ENCODE data around the gene CTSZ. TPM values are rescaled to one million over a fixed set of nuclear protein-coding genes. Genes with fewer than 3 reads are reported as not detected.

Gene CTSZ
- total and polyA plus RNA-seq, 2 of the 8 experiments (the other 6 are each of a cell fraction or from before 2014, with no cell fraction given), result 32.8 to 34.0 TPM

DNA sequence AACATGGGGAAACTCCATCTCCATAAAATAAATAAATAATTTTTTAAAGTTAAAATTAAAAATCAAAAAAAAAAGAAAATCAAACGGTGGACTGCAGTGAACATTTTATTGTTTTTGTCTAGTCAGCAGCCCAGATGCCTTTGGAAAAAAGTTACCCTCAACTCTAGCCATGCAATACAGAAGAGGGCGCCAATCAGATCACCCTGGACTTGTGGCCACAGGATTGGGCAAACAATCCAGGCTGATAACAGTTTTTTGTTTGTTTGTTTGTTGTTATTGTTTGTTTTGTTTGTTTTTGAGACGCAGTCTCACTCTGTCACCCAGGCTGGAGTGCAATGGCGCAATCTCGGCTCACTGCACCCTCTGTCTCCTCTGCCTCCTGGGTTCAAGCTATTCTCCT is 56.5 kb downstream of the CTSZ start:
- Histone ChIP-seq H3K4me3 (ENCODE audit: extremely low read depth in 1 of 4, insufficient read depth in 2 of 4, low read depth in 3 of 4, low read length in 4 of 4) (no peak overlapping the region), H2AK5ac (ENCODE audit: low read depth, low read length) (no peak overlapping the region), H3K4me1 (replicated peaks in 1 of 4; ENCODE audit: control insufficient read depth in 3 of 4, insufficient read depth in 4 of 4, low read length in 3 of 4) (no peaks in the 10 kb centered on the region), H3K27me3 (replicated peaks in 1 of 4; ENCODE audit: control insufficient read depth in 3 of 4, extremely low read depth in 1 of 4, insufficient read depth in 3 of 4, low read length in 3 of 4) (no peaks in the 10 kb centered on the region; a peak in 1 of 7 replicates), H2BK20ac (ENCODE audit: low read length) (no peak overlapping the region), H3K56ac (replicated peaks; ENCODE audit: insufficient read length, low read depth, low read length) (no peak overlapping the region), H4K5ac (ENCODE audit: insufficient read length, low read depth, low read length) (no peak overlapping the region), H3K9ac (replicated peaks in 1 of 4; ENCODE audit: extremely low read depth in 1 of 4, low read depth in 3 of 4, low read length in 3 of 4) (no peak overlapping the region), H3K23ac (ENCODE audit: insufficient read length) (no peak overlapping the region), H4K91ac (replicated peaks; ENCODE audit: insufficient read length, low read length) (no peak overlapping the region), H3K14ac (ENCODE audit: insufficient read length) (no peak overlapping the region), H3K4me2 (ENCODE audit: insufficient read depth in 1 of 2, low read depth in 2 of 2, low read length in 2 of 2) (no peak overlapping the region), H3K36me3 (ENCODE audit: control insufficient read depth in 2 of 4, insufficient read depth in 4 of 4, low read length in 3 of 4) (no peaks in the 10 kb centered on the region), H3K4ac (replicated peaks; ENCODE audit: insufficient read length, low read depth, low read length) (no peak overlapping the region), H3K18ac (ENCODE audit: extremely low read depth, low read length) (no peak overlapping the region), H2BK120ac (replicated peaks; ENCODE audit: low read depth, low read length) (no peak overlapping the region), H3K9me3 (ENCODE audit: insufficient read depth in 2 of 2, low read depth in 1 of 2, low read length in 1 of 2) (no peaks in the 10 kb centered on the region), H3K27ac (ENCODE audit: low read depth, low read length) (no peak overlapping the region), H2BK5ac (ENCODE audit: low read depth, low read length) (no peak overlapping the region), H2BK15ac (ENCODE audit: low read length) (no peak overlapping the region), H3K79me1 (ENCODE audit: low read depth, low read length) (no peaks in the 10 kb centered on the region), H2AFZ (ENCODE audit: low read length) (no peak overlapping the region), H2BK12ac (ENCODE audit: low read depth, low read length) (no peak overlapping the region), H4K8ac (ENCODE audit: extremely low read depth, insufficient read depth, low read length) (no peak overlapping the region), H3K79me2 (ENCODE audit: control insufficient read depth in 1 of 2, insufficient read depth in 2 of 2, low read length in 2 of 2) (no peaks in the 10 kb centered on the region), H4K20me1 (replicated peaks in 1 of 2; ENCODE audit: control insufficient read depth in 1 of 2, insufficient read depth in 2 of 2, low read length in 2 of 2) (no peaks in the 10 kb centered on the region), H3K23me2 (ENCODE audit: low read depth, low read length) (no peaks in the 10 kb centered on the region)
- no peak for FAIRE-seq
- whole genome bisulfite sequencing, 2 experiments (ENCODE audit: extremely low coverage in 1 of 2, insufficient coverage in 1 of 2, insufficient read length in 1 of 2, insufficient replicate concordance in 2 of 2, low coverage in 1 of 2, low lambda C conversion rate in 2 of 2, missing lambda C conversion rate in 1 of 2), result 86% methylated on average over 5 of the region's 5 CpGs; no CpG with 5 or more reads in 1 of the 2 experiments
- ChIA-PET CTCF (ENCODE audit: partially characterized antibody) (interaction anchor here (0.8 to 2.3 kb wide), 6 partner anchors 9 to 26 kb away, joined by 3 to 6 read pairs (median 4); no protein-coding TSS in a partner anchor), POLR2A (ENCODE audit: partially characterized antibody) (no interaction called here)
- no peak for DNase-seq (ENCODE audit: low read depth in 1 of 2, low spot score in 2 of 2)
- TF ChIP-seq MAFK (IDR thresholded peaks at IDR 0.05; ENCODE audit: low read depth, low read length) (peak; percentile 72), RAD21 (IDR thresholded peaks at IDR 0.05 in 1 of 2, conservative IDR thresholded peaks at IDR 0.05 in 1 of 2; ENCODE audit: low read depth in 2 of 2, low read length in 2 of 2) (peak in 1 of 2 experiments; percentile 28; a peak in 2 of 4 replicates), MAX (IDR thresholded peaks at IDR 0.05) (no peak), CBX5 (IDR thresholded peaks at IDR 0.05; ENCODE audit: low read depth, low read length) (no peak)
- TF ChIP-seq, protein P1, sequence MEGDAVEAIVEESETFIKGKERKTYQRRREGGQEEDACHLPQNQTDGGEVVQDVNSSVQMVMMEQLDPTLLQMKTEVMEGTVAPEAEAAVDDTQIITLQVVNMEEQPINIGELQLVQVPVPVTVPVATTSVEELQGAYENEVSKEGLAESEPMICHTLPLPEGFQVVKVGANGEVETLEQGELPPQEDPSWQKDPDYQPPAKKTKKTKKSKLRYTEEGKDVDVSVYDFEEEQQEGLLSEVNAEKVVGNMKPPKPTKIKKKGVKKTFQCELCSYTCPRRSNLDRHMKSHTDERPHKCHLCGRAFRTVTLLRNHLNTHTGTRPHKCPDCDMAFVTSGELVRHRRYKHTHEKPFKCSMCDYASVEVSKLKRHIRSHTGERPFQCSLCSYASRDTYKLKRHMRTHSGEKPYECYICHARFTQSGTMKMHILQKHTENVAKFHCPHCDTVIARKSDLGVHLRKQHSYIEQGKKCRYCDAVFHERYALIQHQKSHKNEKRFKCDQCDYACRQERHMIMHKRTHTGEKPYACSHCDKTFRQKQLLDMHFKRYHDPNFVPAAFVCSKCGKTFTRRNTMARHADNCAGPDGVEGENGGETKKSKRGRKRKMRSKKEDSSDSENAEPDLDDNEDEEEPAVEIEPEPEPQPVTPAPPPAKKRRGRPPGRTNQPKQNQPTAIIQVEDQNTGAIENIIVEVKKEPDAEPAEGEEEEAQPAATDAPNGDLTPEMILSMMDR (IDR thresholded peaks at IDR 0.05; ENCODE audit: control extremely low read depth in 1 of 3, insufficient read depth in 1 of 3, low read depth in 1 of 3, low read length in 3 of 3), result peak in 2 of 3 experiments; percentile 13 to 21; a peak in 3 of 4 replicates

Measured in H1 (cell line).